Sigmoid colon (tissue), 4 donors: ENCODE data around the gene ANKS6.

Experiments used
- CTCF ChIP-seq, 4 experiments: fragments of 450-650 bp in 3 of 4; fragments of 200-600 bp in 1 of 4; IDR thresholded peaks; one replicate each; pipeline ENCODE4 v1.5.1; 2016 to 2019; ENCODE audit warnings: antibody characterized with exemption in 4 of 4, mild to moderate bottlenecking in 3 of 4, moderate library complexity in 2 of 4
- POLR2A ChIP-seq, 2 donors: fragments of 450-650 bp; IDR thresholded peaks; one replicate each; pipeline ENCODE4 v1.6.1; 2016; ENCODE audit warnings: antibody characterized with exemption in 2 of 2, mild to moderate bottlenecking in 2 of 2, moderate library complexity in 2 of 2
- POLR2AphosphoS5 ChIP-seq, 4 donors: sonication (generic); formaldehyde crosslinking; IDR thresholded peaks; one replicate each; pipeline ENCODE4 v1.6.1; 2017; ENCODE audit warnings: antibody characterized with exemption in 4 of 4

- TF ChIP-seq POLR2AphosphoS5 (IDR thresholded peaks at IDR 0.05): no peak
- no peak for TF ChIP-seq CTCF (IDR thresholded peaks at IDR 0.05)
- no peak for TF ChIP-seq POLR2A (IDR thresholded peaks at IDR 0.05)
Measured at GRCh38 chr9:98770717-98771116, 25.6 kb downstream of the ANKS6 start.
